Activated CD4-positive, alpha-beta T cell treated with anti-CD3 and anti-CD28 coated beads, Interleukin-2, amount 50 U/mL, for 16 hours (primary cell): ENCODE measurements around the gene EFNA2.

ENCODE experiments used
- DNase-seq: peaks from one replicate; pipeline ENCODE4 v3.0.0-alpha.2; 2020

EFNA2 gene

DNA sequence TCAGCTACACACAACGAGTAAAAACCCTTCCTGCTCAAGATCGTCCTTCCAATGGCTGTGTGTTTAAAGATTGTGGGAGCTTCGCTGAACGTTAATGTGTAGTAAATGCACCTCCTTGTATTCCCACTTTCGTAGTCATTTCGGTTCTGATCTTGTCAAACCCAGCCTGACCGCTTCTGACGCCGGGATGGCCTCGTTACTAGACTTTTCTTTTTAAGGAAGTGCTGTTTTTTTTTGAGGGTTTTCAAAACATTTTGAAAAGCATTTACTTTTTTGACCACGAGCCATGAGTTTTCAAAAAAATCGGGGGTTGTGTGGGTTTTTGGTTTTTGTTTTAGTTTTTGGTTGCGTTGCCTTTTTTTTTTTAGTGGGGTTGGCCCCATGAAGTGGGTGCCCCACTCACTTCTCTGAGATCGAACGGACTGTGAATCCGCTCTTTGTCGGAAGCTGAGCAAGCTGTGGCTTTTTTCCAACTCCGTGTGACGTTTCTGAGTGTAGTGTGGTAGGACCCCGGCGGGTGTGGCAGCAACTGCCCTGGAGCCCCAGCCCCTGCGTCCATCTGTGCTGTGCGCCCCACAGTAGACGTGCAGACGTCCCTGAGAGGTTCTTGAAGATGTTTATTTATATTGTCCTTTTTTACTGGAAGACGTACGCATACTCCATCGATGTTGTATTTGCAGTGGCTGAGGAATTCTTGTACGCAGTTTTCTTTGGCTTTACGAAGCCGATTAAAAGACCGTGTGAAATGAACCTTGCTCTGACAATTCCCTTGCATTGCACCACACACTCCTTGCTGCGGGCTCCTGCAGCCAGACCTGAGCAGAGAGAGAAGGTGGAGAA is 13.0 kb upstream of the EFNA2 start:
- no peak for DNase-seq

DNA sequence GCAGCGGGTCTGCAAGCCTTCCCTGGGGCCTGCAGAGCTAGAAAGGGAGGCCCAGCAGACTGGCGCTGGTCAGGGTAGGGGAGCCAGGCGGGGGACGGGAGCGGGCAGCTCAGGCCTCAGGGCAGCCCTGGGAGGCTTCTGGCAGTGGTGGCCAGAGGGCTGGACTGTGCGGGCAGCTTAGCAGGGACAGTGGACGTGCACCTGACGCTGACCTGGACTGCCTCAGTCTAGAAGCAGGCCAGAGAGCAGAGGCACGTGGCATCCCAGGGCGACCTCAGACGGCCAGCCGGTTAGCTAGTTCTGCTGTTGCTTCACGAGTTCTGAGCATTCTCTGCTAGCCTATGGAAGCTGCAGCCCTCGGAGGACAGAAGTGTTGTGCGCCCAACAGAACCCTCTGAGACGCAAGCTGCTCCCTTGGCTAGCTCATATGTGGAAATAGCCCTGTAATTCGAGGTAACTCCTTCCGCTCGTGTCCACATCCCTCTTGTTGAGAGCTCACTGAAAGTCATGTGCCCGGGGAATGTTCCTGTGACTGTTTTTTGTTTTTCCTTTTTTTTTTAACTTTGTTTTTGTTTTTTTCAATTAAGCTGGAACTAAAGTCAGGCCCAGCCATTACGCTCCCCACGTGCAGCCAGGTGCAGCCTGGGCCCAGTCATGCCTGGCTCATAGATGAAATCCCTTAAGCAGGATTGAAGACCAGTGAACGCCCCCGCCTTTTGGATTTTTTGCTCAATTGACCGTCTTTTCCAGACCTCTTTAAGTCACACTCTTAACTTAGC is 12.2 kb upstream of the EFNA2 start:
- DNase-seq = no peak

DNA sequence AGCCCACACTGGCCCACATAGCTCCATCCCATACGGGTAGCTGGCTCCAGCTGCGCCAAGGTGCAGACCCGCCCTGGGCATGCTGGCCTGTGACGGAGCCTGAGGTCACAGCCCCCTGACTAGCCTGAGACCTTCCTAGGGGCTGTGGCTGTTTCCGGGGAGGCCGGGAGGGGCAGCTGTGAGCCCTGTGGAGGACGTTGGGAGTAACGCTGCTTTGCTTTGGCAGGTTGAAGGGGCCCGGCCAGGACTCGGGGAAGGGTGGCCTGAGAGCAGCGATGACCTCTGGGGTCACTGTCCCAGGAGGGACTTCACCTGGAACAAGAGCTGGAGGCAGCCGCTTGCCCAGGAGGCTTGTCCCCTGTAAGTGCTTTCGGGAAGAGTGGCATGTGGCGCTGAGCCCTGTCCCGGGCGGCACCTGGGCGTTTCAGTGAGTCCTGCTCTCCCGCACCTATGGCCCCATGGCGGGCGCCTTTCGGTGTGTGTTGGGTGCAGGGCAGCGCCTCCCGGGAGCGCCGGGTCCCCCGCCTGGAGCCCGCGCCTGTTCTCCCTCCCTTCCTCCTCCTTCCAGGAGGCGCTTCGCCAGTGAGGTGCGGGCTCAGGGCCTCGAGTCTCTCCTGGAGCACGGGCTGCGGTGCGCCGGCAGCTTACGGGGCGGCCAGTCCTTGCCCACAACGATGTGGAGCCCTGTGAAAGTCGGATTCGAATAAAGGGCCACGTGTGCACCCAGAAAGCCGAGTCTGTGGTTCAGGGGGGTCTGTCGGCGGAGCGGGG is 11.4 kb upstream of the EFNA2 start:
- no peak for DNase-seq

DNA sequence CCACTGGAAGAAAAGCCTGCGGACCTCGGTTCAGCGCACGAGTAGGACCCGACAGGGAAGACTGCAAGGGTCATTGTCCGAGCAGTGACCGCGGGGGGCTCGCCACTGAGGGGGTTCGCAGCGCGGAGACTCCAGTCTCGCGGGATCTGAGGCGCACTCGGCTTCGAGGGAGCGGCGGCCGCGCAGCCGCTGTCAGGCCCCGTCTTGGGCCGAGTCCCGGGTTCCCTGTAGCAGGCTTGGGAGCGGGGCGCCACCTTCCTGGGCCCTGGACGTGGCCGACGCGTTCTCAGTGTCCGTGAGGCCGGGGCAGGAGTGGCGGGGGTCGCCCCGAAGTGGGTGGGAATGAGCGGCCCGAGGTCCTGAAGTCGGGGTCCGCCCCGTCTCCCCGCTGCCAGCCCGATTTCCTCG is 10.8 kb upstream of the EFNA2 start:
- DNase-seq = no peak

DNA sequence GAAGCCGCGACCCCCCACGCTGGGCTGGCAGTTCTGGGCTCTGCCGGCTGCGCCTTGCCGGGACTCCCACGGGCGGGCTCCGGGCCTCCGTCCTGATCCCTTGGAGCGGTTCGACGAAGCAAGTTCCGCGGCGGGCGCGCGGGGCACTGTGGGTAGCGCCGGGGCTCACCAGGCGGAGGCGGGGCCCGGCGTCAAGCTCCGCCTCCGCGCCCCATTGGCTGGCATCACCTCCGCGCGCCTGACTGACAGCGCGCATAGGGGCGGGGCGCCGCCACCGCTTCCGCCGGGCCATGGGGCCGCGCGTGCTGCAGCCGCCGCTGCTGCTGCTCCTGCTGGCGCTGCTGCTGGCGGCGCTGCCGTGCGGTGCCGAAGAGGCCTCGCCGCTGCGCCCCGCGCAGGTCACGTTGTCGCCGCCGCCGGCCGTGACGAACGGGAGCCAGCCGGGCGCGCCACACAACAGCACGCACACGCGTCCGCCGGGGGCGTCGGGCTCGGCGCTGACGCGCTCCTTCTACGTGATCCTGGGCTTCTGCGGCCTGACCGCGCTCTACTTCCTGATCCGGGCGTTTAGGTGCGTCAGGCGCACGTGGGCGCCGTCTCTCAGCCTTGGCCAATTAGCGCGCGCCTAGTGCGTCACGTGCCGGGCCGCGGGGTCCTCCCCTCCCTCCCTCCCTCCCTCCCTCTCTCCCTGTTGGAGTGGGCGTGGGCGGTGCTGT is 10.3 kb upstream of the EFNA2 start, which contains the start of gene FAM174C:
FAM174C (plus strand) TSS at position 271 of the 716 bp plus-strand sequence; CDS start at position 291, 20 bp downstream.
- peak; percentile 98 for DNase-seq

DNA sequence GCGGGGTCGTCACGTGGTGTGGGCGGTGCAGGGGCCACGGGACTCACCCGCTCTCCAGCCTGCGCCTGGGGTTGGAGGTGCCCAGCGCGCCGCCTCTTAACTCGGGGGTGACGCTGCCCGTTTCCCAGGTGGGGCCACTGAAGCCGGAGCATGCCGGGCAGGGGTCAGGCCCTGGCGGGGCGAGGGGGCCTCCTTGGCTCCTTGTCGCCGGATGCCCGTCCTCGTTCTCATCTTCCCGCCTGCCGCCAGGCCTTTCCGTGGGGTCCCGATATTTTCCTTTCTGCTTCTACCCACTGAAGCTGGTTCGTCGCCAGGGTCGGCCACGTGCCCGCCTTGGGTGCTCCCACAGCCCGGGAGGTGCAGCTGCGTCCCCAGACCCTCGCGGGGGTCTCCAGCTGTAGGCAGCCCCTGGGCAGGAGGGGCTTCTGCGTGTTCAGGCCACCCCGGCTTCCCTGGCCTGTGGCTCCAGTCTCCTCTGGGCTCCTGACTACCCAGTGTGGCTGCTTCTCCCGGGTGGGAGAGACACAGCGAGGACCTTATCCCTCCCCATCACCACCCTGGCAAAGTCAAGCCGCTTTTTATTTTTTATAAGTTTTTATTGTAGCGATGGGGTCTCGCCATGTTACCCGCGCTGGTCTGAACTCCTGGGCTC is 9.6 kb upstream of the EFNA2 start:
- no peak for DNase-seq

DNA sequence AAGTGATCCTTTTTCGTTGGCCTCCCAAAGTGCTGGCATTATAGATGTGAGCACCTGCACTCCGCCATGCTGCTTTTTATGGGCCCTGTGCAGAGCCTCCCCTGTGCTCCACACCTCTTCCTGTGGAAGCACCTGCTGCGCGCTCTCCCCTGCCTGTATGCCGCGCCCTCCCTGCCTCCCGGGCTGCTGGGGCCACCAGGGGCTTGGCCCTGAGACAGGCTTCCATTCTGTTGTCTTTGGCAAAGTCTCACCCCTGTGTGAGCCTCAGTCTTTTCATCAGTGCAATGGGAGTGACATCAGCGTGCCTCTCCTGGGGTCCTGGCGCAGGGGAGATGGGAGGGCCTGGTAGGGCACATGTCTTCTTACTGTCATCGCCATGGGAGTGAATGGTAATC is 9.0 kb upstream of the EFNA2 start:
- peak; percentile 43 for DNase-seq

DNA sequence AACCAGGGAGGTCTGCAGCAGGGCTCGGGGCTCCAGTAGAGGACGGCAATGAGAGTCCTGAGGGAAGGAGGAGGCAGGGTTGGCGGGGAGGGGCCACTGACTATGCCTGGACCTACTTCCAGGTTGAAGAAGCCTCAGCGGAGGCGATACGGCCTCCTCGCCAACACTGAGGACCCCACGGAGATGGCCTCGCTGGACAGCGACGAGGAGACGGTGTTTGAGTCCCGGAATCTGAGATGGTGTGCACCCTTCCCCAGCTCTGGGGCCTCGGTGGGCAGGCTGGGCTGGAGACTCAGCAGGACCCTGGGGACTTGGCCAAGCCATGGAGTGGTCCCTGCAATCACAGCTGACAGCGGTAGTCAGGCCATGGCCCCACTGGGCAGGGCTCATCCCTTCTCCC is 8.6 kb upstream of the EFNA2 start:
- no peak for DNase-seq

DNA sequence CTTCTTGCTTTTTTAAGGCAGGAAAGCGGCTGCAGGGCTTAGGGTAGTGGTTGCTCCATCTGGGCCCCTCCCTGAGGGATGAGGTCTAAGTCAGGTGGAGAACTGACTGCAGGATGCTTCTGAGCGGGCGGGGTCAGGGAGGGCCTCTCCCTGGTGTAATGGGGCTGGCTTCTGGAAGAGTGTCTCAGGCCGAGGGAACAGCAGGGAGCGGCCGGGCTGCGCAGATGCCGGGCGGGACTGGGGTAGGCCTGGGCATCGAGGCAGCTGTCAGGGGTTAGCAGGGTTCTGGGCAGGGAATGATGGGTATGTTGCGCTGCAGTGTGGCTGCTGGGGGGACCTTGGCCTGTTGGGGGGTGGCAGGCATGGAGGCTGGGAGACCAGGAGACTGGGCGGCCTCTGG is 7.6 kb upstream of the EFNA2 start:
- DNase-seq = no peak

DNA sequence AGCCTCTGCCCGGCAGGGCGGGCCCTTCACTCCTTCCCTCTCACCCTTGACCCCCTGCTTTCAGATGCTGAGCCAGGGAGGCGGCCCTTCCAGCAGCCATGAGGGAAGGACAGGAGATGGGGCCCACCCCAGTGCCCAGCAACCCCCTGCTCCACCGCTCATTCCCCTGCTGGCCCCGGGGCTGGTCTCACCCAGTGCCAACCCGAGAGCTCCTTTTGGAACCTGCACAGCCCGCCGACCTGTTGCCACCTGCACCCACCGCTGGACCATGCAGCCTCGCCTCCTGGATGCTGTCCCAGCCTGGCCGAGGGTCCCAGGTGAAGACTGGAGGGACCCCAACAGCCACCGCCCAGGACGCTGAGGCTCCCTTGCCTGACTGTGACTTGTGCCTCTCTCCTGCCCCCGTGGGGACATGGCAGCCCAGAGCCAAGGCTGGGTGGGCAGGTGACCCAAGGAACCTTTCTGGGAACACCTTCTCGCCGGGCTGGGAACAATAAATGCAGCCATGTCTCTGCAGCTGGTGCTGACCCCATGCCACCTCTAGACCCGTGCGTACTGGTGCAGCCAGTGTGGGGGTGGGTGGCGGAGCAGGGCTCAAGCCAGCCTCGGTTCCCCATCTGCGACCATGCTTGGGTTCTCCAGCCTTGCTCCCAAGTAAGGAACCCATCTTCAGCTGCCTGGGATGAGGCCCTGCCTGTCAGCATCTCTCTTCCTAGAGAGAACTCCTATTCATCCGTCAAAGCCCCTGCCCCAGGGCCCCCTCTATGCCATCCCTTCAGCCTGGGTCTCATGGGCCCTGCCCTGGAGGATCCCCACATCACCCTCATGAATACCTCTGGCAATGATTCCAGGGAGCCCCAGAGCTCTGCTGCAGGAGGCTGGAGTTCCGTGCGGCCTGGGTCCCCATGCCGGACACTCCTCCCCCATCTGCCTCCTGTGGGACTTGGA is 6.7 kb upstream of the EFNA2 start:
- DNase-seq = no peak

DNA sequence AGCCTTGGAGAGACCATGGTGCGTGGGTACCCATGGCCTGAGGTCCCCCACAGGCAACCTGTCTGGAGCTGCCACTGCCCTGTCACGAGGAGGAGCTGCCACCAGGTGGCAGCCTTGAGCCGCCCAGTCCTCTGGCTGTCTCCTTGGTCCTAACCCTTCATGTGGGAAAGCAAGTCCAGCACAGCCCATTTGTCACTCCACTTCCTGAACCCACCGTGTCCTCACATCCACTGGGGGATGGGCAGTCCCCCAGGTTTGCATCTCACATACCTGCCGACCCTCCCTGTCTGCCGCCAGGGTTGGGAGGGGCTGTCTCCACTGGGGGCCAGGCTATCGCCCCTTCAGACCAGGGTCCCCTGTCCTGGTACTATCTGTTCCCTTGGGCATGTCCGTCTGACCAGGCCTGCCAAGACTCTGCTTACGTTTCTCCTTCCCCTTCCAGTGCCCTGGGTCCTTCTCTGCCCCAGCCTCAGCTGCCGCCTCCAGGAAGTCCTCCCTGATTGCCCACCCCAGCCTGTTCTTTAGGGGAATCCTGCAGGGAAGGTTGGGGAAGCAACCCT is 5.8 kb upstream of the EFNA2 start:
- DNase-seq = peak; percentile 85

DNA sequence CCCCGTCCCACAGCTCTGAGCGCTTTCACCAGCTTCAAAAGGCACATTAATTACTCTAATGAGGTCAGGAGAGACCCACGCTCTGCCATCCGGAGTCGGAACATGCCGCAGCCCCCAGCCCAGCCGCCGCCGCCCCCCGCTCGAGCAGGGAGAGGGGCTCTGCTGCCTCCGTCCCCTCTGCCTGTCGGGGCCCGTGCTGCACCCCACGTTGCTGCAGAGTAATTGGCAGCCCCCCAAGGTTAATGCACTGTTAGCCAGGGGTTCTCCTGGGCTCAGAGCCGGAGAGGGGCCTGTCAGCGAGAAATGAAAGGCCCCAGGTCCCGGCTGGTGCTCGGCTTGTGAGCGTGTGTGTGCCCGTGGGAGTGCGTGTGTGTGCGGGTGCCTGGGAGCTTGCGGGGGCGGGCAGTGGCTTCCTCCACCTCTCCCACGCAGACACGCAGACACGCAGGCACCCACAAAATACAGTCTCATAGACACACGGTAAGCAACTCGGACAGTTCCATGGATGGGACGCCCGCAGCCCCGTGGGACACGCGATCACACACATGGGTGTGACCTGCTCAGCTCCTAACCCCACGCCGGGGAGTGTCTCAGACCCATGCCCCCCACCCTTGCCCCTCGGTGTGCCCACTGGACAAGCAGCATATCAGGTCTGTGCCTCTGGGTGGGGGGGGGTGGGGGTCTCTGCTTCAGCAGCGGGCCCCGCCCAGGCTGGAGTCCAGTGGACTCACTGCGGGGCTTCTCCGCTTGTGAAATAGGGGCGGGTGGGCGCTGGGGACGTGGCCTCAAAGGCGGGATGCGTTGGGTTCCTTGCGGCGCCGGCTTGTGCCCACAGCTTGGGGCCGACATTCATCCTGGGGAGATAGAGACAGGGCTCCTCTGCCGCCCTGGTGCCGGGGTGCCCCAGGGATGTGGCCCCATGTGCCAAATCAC is 4.8 kb upstream of the EFNA2 start:
- no peak for DNase-seq

DNA sequence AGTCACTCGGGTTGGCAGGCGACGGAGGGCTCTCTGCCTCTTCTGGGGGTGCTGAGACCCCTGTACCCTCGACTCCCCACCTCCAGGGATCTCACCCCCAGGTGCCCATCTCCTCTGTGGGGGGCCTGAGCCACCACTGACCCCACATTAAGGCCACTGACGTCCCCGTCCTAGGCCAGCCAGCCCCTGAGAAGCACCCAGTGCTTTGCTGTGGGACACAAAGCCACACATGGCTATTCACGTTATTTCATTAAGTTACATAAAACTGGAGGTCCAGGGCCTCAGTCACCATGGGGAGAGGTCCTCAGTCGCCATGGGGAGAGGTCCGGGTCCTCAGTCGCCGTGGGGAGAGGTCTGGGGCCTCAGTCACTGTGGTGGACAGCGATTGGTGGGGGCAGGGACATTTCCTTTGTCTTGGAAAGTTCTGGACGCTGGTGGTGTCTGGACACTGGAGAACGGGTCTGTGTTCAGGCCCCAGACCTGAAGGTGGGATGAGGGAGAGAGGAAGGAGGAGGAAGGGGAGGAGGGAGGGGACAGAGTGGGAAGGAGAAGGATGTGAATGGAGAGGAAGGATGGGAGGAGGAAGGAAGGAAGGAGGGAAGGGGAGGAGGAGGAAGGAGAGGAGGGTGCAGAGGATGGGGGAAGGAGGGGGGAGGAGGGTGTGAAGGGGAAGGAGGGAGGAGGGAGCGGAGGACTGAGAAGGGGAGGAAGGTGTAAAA is 3.9 kb upstream of the EFNA2 start:
- DNase-seq = no peak

DNA sequence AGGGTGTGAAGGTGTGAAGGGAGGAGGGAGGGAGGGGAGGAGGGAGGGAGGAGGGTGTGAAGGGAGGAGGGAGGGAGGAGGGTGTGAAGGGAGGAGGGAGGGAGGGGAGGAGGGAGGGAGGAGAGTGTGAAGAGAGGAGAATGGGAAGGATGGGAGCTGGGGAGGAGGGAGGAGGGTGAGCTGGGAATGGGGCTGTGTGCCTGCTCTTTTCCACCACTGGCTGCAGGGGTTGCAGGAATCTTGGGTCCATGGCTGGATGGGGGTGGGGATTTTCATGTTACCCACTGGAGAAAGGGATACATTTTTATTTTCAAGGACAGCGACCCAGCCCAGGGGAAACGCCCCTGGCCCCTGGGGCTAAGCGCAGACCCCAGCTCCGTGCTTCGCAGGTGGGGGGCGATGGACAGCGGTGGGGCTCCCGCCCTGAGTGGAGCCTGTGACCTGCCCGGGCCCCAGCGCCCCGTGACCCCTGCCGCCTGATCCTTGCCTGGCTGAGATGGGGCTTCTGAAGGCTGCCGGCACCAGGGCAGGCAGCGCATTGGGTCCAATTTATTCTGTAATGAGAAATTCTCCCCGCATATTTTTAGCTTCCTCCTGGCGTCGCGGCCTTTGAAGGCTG is 3.0 kb upstream of the EFNA2 start:
- no peak for DNase-seq

DNA sequence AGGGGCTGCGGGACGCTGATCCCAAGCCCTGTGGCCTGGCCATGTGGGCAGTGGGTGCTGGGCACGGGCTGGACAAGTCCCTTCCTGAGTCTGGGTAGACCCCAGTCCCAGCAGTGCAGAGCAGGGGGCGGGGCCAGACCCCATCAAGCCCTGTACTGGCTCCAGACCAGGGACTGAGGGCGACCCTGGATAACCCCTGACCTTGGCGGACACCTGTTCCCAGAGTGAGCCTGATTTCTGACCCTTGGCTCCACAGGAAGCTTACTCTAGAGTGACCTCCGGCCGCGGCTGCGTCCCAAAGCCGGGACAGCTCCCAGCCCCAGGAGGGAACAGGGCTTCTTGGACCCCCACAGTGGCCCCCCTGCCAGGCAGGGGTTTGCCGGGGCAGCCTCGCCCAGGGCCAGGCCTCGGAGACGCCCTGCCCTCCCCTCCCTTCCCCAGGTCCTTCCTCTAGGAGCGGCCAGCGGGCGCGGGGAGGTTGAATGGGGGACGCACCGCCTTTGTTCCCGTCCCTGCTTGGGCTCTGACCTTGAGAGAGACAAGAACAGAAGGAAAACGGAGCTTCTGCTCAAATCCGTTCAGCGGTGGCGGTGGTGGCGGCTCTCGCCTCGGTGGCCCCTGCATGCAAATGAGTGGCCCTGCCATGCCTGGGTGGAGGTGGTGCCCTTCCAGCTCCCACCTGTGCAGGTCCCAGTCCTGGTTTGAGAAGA is 2.3 kb upstream of the EFNA2 start:
- no peak for DNase-seq

DNA sequence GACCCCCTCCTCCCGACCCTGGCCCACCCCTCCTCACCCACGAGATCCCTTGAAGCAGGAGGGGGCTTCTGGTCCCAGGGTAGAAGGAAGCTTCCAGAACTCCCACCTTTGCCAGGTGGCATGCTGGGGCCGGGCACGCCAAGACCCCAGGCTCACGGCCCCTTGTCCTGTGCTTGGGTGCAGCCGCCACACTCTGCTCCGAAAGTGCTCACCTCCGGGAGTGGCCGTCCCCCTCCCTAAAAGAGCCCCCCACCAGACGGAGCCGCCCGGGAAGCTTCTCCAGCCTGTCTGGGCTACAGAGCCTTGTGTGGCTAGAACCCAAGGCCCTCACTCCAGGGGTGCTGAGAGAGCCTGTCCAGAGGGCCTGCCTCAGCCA is 1.8 kb upstream of the EFNA2 start:
- no peak for DNase-seq

DNA sequence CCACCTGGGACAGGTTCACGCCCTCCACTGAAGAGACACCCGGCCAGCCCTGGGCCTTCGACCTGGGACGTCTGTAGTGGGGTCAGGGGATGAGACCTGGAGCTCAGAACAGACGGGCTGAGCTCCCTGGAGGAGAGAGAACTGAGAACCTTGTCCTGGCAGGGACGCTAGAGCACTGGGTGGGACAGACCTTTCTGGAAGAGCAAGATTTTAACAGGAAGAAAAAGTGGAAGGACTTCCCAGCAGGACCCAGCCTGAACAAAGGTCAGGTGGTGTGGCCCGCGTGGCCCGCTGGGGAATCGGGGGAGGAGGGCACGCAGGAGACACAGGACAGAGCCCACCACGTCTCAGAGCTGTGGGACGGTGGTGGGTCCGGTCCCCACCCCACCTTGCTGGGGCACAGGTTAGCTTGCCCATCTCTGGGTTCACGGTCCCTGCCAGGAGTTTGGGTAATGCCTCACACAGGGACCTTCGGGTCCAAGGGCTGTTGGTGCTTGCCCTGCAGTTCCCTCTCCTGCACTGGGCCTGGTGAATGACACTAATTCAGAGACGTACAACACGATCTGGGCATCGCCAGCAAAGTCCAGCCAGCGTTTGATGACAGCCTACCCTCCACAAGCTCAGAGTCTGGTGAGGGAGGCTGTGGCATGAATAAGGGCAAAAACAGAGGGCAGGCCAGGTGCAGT is 1.2 kb upstream of the EFNA2 start:
- DNase-seq = no peak
